Measurements from ENCODE around the gene FSTL5. TPM values are rescaled to one million over a fixed set of nuclear protein-coding genes. Genes with fewer than 3 reads are reported as not detected.

FSTL5 gene
- total RNA-seq, 1 experiment from 2014 or later = not detected

DNA sequence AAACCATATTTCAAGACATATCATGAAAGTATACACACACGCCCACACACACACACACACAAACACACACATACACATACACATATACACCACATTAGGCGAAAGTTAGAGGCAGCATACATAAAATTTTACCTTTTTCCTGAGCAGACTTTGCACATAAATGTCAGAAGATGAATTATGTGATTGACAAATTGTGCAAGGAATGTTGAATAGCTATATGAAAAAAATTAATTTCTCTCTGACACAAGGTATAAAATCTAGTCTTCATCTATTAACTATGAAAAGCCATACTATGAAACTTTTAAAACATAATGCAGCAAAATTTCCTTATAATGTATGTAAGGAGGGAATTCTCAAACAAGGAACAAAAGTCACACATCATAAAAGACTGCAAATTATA is 24.4 kb downstream of the FSTL5 start:
- TF ChIP-seq ZFX (IDR thresholded peaks at IDR 0.05) (no peak), CBX3 (IDR thresholded peaks at IDR 0.05; ENCODE audit: low read depth) (no peak), RAD21 (IDR thresholded peaks at IDR 0.05; ENCODE audit: low read depth) (no peak), EZH2phosphoT487 (IDR thresholded peaks at IDR 0.05; ENCODE audit: borderline replicate concordance) (no peak)
- TF ChIP-seq, protein P1, sequence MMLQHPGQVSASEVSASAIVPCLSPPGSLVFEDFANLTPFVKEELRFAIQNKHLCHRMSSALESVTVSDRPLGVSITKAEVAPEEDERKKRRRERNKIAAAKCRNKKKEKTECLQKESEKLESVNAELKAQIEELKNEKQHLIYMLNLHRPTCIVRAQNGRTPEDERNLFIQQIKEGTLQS (IDR thresholded peaks at IDR 0.05) = no peak
- TF ChIP-seq, protein P2, sequence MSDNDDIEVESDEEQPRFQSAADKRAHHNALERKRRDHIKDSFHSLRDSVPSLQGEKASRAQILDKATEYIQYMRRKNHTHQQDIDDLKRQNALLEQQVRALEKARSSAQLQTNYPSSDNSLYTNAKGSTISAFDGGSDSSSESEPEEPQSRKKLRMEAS (IDR thresholded peaks at IDR 0.05) = no peak
- TF ChIP-seq, protein P3, sequence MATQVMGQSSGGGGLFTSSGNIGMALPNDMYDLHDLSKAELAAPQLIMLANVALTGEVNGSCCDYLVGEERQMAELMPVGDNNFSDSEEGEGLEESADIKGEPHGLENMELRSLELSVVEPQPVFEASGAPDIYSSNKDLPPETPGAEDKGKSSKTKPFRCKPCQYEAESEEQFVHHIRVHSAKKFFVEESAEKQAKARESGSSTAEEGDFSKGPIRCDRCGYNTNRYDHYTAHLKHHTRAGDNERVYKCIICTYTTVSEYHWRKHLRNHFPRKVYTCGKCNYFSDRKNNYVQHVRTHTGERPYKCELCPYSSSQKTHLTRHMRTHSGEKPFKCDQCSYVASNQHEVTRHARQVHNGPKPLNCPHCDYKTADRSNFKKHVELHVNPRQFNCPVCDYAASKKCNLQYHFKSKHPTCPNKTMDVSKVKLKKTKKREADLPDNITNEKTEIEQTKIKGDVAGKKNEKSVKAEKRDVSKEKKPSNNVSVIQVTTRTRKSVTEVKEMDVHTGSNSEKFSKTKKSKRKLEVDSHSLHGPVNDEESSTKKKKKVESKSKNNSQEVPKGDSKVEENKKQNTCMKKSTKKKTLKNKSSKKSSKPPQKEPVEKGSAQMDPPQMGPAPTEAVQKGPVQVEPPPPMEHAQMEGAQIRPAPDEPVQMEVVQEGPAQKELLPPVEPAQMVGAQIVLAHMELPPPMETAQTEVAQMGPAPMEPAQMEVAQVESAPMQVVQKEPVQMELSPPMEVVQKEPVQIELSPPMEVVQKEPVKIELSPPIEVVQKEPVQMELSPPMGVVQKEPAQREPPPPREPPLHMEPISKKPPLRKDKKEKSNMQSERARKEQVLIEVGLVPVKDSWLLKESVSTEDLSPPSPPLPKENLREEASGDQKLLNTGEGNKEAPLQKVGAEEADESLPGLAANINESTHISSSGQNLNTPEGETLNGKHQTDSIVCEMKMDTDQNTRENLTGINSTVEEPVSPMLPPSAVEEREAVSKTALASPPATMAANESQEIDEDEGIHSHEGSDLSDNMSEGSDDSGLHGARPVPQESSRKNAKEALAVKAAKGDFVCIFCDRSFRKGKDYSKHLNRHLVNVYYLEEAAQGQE (IDR thresholded peaks at IDR 0.05; ENCODE audit: low read depth) = no peak
- ChIA-PET CTCF (no interaction called here), RAD21 (ENCODE audit: low non-redundant PET in 1 of 2, low total read pairs in 2 of 2, uncharacterized antibody in 2 of 2, unreplicated experiment in 2 of 2) (no interaction called here), POLR2A (no interaction called here)
- Histone ChIP-seq H3K9me3 (ENCODE audit: control insufficient read depth in 1 of 2, insufficient read depth in 1 of 2, low read depth in 1 of 2, low read length in 2 of 2) (no peaks in the 10 kb centered on the region), H4K20me1 (ENCODE audit: insufficient read depth) (no peaks in the 10 kb centered on the region), H3K4me2 (ENCODE audit: low read length) (no peak overlapping the region), H3K4me1 (ENCODE audit: control insufficient read depth in 1 of 2, insufficient read depth in 2 of 2, low read length in 2 of 2) (no peaks in the 10 kb centered on the region), H3K9me2 (ENCODE audit: insufficient read depth) (no peaks in the 10 kb centered on the region; the same call in 1 of the 2 replicates), H3K27ac (ENCODE audit: low read depth, low read length) (no peak overlapping the region), H3K27me3 (ENCODE audit: insufficient read depth, low read length) (no peaks in the 10 kb centered on the region), H3K9ac (ENCODE audit: low read length) (no peak overlapping the region), H3K4me3 (replicated peaks in 1 of 2; ENCODE audit: low read depth in 1 of 2, low read length in 2 of 2) (no peak overlapping the region), H3K79me2 (ENCODE audit: insufficient read depth, low read length) (no peaks in the 10 kb centered on the region), H2AFZ (ENCODE audit: low read depth, low read length, poor library complexity, severe bottlenecking) (no peak overlapping the region), H3K36me3 (ENCODE audit: control insufficient read depth in 1 of 2, insufficient read depth in 2 of 2, low read length in 2 of 2) (no peaks in the 10 kb centered on the region)
- no peak for ATAC-seq
- no TSS peak for BruUV-seq (replicated peaks)
- intact Hi-C loops (cut with micrococcal nuclease) = no loop called here
- DNase-seq (ENCODE audit: low read depth, low spot score) = no peak
